Raji (cell line): ENCODE data around the gene ZG16B.

Experiments used
- POLR2A ChIP-seq: IDR thresholded peaks from 2 replicates; pipeline ENCODE4 v1.6.1; 2011; ENCODE audit warnings: low read depth, low read length, control low read depth; ENCODE audit not compliant: insufficient read depth

Gene ZG16B

DNA sequence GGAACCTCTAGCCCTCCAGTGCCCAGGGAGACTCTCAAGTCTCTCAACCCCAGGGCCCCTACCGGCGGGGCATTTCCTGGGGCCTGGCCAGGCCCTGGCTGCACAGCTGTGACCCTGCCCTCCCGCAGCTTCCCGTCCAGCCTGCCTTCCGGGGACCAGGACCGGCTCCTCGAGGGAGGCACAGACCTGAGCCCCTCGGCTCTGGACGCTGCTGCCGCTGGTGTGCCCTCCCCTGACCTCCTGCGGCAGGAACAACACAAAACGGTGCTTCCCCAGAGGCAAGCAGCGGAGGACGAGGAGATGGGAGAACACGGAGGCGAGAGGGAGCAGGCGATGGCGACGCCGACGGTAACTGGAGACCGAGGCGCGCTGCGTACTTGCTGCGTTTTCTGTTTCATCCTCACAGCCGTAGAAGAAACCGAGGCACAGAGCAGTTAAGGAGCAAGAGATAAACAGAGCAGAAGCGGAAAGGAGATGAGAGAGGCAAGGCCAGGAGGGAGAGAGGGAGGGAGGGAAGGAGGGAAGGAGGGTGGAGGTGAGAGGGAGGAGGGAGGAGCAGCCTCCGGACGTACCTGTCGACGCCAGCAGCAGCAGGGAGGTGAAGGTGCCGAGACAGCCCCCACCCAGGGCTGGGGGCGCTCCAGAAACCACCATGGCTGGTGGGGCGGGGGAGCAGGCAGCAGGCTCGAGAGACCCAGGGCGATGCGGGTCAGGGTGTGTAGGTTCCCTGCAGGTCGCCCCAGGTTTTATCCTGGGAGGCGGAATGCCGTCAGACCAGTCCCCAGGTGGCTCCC, 27.5 kb downstream of the ZG16B start, which contains the start of gene PRSS22:
Gene PRSS22, minus strand, starts transcription at position 720 of the 794 bp plus-strand sequence. Its CDS starts 66 bp downstream, at position 654.
- no peak for TF ChIP-seq POLR2A

DNA sequence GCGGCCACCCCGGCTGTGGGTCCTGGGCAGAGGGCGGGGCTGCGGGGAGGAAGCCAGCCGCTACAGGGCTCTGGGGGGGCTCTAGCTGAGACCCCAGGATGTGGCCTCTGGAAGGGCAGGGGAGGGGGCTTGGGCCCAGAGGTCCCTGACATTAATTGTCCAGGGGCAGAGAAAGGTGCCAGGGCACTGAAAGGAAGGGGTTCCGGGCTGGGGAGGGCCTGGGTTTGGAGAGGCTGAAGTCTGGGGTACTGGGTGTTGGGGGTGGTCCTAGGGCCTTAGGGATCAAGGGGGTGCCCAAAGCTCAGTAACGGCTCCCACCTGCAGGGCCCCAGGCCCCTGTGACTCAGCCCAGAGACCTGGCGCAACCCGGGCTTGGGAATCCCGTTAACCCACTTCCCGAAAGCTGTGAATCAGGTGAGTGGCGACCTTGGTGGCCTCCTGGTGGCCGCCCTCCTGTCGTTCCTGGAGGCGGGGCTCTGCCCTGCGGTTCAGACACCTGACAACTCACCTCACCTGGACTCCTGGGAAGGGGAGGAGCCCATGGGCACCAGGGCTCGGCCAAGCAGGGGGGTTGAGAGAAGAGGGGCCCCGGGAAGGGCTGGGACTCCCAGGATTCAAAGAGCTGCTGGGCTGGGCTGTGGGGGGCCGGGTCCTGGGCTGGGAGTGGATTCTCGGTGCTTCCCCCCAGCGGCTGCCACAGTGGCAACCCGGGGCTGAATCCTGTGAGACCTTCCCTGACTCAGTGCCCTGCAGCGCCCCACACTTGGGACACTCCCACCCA, 28.3 kb downstream of the ZG16B start:
- TF ChIP-seq POLR2A: no peak

DNA sequence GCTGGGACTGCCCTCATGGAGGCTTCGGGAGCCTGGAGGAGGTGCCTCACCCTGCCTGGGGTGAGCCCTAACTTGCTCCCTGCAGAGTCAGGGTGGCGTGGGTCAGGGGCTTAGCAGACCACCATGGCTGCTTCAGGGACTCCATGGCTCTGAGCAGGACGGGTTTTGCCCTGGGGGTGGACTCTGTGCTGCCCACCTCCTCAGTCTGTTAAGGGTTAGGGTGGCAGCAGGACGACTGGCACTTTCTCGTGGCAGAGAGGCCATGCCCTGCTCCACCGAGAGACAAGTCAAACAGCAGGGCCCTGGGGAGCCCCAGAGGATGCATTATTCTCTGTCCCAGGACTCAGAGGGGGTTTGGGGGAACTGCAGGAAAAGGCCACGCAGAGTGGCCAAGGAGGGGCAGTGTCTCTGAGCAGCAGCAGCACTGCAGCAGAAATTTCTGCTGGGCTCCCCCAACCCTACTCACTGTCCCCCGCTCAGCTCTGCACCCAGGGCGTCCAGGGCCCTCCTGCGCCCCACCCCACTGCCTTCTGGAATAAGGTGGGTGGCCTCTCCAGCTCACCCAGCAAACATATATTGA, 29.7 kb downstream of the ZG16B start:
- TF ChIP-seq POLR2A: no peak

DNA sequence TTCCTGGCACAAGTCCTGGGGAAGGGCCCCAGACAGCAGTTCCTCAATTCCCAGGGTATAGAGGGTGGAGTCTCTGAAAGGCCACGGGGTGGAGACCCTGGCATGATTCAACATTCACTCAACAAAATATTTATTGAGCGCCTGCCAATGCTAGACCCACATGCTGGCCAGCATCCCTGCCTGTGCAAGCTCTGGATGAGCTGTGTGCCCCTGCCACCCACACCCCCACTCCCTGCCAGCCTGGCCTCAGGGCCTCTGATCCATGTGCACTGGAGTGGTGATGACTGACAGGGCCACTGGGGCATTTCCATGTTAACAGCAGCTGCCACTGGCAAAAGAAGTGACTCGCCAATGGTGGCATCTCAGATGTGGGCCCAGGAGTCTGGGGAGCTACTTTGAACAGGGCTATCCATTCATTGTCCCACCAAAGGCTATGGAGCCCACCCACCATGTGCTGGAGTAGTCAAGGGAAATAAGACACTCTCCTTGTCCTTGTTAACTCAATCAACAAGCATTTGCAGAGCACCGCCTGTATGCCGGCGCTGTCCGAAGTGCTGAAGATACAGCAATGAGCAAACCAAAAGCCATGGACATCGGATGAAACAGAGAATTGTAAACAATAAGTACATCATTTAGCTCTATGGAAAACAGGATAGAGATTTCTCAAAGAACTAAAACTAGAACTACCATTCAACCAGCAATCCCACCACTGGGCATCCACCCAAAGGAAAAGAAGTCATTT, 30.9 kb downstream of the ZG16B start:
- TF ChIP-seq POLR2A: no peak

DNA sequence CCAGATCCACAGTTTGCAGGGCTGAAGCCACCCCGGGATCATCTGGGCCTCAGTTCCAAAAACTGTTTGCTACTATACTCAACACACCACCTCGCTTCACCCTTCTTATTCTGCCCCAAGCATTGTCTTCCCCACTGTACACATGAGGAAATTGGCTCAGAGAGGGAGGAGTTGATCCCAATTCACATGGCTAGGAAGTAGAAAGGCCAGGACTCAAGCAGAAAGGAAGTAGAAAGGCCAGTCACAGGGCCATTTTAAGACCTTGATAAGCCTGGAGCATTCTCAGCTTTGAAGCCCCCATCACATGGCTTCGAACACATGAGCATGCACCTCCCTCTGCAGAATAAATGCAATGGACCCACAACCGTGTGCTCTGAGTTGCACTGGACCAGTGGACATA, 35.5 kb downstream of the ZG16B start:
- no peak for TF ChIP-seq POLR2A

DNA sequence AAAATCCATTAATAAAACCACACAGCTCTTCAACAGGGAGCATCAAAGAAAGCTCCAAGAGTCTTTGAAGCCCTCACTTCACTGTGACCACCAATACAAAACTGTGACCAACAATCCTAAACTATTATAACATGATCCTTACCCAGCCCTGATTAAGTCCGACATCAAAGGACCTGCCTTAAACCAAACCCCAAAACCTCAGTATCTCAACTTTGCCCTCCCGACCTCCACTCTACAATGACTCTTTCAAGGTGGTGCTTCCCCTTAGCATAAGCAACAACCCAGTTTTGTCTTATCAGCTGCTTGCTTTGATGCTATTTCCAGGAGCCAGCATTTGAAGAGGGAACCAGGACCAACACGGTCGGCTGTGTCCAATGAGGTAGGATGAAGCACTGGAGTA, 36.3 kb downstream of the ZG16B start:
- TF ChIP-seq POLR2A: no peak

DNA sequence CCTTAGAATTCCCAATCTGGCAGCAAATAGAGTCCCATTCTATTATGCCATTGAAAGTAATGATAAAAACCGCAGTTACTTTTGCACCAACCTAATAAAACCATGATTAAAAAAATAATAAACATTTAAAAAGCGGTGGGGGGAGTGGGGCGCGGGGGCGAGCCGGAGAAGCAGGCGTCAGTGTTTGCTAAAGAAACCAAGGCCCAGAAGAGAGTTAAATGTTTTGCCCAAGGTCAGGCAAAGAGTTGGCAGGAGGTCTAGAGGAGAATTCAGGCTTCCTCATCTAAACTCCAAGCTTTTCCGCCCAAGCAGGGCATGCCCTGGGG, 37.5 kb downstream of the ZG16B start:
- no peak for TF ChIP-seq POLR2A

DNA sequence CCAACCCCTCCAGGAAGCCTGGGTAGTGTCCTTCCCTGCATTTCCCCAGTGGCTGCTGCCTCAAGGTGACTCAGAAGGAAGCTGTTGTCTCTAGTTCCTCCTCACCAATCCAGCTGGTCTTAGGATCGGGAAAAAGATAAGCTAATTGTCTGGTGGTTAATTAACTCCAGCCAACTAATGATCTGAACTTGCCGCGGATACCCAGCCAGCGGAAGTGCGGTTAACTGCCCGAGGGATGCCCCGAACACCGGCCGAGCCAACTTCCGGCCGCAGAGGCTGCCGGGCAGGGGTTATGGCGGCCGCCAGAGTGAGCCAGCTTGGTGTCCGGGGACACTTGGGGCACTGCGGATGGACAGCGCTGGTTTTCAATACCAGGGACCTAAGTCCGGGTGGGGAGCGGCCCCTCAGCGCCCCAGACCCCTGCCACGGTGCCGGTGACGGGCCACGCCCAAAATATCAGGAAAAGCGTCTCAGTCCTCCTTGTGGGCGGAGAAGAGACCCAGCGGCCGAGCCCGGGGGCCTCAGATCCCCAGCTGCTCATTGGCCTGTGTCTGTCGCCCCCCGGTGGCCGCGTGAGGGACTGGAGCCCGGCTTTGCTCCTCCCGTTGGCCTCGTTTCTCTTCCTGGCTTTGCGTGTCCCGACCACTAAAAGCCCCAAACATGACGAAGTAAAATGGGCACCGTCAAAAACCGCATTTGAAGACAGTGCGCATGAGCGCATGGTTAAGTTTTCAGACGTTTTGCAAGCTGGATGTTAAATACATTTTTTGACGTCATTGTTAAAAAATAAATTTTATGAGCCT, 38.1 kb downstream of the ZG16B start:
- peak; percentile 88 for TF ChIP-seq POLR2A

DNA sequence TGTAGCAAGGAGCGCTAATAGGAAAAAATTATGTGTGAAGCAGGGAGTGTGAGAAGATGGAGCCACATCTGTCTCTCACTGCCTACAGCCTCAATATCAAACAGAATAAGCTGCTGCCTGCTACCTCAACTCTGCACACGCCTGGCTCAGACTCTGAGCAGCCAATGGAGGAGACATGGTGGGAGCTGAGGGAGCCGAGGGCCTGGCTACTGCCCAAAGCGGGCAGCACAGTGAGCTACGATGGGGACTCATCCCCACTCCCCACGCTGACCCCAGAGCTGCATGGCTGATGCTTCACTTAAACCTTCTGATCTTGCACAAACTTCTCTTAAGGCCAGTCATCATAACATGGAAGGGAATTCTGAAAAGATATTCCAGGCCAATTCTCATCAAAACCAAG, 41.8 kb downstream of the ZG16B start:
- TF ChIP-seq POLR2A: no peak

DNA sequence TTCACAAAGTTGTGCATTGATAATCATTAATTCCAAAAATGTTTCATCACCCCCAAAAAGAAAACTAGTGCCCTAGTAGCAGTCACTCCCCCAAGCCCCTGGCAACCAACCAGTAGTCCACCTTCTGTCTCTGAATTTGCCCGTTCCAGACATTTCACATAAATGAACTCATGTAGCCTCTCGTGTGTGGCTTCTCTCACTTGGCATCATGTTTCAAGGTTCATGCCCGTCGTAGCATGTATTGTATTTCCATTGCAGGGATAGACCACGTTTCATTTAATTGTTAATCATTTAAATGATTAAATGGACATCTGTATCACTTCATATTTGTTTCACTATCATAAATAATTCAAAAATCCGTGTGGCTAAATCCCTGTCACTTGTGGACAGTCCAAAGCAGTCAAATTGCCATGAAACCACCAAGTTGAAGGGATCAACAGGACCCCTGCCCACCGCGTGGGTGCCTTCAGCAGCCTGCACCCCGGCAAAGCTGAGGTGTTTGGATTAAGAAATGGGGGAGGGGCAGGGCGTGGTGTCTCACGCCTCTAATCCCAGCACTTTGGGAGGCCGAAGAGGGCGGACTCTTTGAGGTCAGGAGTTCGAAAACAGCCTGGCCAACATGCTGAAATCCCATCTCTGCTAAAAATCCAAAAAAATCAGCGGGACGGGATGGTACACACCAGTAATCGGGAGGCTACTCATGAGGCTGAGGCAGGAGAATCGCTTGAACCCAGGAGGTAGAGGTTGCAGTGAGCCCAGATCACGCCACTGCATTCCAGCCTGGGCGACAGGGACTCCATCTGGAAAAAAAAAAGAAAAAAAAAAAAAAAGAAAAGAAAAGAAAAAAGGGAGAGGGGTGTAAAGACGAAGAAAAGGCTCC, 44.2 kb downstream of the ZG16B start:
- no peak for TF ChIP-seq POLR2A

DNA sequence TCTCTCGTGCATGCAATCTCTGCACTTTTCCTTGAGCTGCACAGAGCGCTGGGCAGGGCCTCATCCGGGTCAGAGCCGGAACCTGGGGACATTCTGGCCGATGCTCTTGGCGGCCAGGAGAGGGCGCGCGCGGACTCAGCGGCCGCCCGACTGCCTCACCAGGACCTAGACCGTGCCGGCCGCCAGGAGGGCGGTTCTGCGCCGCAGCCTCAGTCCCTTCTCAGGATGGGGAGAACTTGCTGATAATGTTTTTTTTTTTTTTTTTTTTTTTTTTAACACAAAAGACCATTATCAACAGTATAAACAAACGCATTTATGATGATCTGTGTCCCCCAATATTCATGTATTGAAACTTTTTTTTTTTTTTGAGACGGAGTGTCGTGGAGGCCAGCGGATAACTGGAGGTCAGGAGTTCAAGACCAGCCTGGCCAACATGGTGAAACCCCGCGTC, 44.8 kb downstream of the ZG16B start:
- TF ChIP-seq POLR2A: no peak

DNA sequence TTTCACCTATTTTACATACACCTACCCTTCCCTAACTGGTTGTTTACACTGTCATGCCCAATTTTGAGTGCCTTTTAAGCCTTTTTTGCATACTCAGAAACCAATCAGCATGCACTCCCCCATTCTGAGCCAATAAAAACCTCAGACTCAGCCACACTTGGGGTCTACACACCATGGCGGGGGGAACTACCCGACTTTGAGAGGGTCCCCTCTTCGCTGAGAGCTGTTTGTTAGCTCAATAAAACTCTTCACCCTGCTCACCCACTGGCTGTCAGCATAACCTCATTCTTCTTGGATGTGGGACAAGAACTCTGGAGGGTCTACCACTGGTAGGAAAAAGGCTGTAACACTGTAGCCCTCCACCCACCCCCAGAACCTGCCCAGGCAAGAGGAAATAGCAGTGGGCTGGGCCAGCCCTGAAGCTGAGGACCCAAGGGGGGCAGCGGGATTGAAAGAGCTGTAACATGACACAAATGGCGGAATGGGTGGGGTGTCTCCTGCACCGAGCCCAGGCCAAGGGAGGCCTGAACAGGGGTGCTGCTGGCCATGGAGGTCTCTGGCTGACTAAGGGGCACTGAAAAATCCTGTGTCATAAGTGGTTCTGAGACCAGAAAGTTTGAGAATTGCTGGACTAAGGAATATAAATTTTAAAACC, 49.9 kb downstream of the ZG16B start:
- no peak for TF ChIP-seq POLR2A
